Measurements from ENCODE around the gene PAX5.

Gene PAX5

GRCh38 chr9:36987409-36987808 is 46.7 kb downstream of the PAX5 start:
- no peak for DNase-seq (ENCODE audit: low spot score)

GRCh38 chr9:36986468-36987408 is 47.3 kb downstream of the PAX5 start:
- no peak for DNase-seq (ENCODE audit: low spot score)

GRCh38 chr9:36985769-36986467 is 48.1 kb downstream of the PAX5 start:
- DNase-seq (ENCODE audit: low spot score), result no peak

GRCh38 chr9:36985061-36985768 is 48.9 kb downstream of the PAX5 start:
- DNase-seq (ENCODE audit: low spot score), result no peak

GRCh38 chr9:36980148-36980974 is 53.7 kb downstream of the PAX5 start:
- no peak for DNase-seq (ENCODE audit: low spot score)

- no peak for DNase-seq (ENCODE audit: low spot score)
Measured at GRCh38 chr9:36976371-36977030, 57.6 kb downstream of the PAX5 start.

- no peak for DNase-seq (ENCODE audit: low spot score)
Measured at GRCh38 chr9:36974731-36975130, 59.3 kb downstream of the PAX5 start.

- no peak for DNase-seq (ENCODE audit: low spot score)
Measured at GRCh38 chr9:36971935-36972488, 62.1 kb downstream of the PAX5 start.

- no peak for DNase-seq (ENCODE audit: low spot score)
Measured at GRCh38 chr9:36970007-36970888, 63.8 kb downstream of the PAX5 start.

GRCh38 chr9:36969216-36969771 is 64.8 kb downstream of the PAX5 start:
- DNase-seq (ENCODE audit: low spot score), result no peak

- DNase-seq (ENCODE audit: low spot score), result no peak
Measured at GRCh38 chr9:36968574-36969215, 65.4 kb downstream of the PAX5 start.

- DNase-seq (ENCODE audit: low spot score), result no peak
Measured at GRCh38 chr9:36967997-36968396, 66.1 kb downstream of the PAX5 start.

GRCh38 chr9:36966371-36967097 is 67.5 kb downstream of the PAX5 start:
- no peak for DNase-seq (ENCODE audit: low spot score)

GRCh38 chr9:36964791-36965190 is 69.3 kb downstream of the PAX5 start:
- no peak for DNase-seq (ENCODE audit: low spot score)

GRCh38 chr9:36963346-36963745 is 70.7 kb downstream of the PAX5 start:
- DNase-seq (ENCODE audit: low spot score), result no peak

GRCh38 chr9:36962691-36963090 is 71.4 kb downstream of the PAX5 start:
- no peak for DNase-seq (ENCODE audit: low spot score)

GRCh38 chr9:36961561-36962325 is 72.3 kb downstream of the PAX5 start:
- no peak for DNase-seq (ENCODE audit: low spot score)

GRCh38 chr9:36961051-36961450 is 73.0 kb downstream of the PAX5 start:
- DNase-seq (ENCODE audit: low spot score), result no peak

Measured in kidney capillary endothelial cell (primary cell).